Parathyroid adenoma (tissue), 2 donors: ENCODE measurements around the gene REEP6.
"Not testable (repeated sequence)": the region's sequence is repeated elsewhere in the genome, so short reads cannot be mapped to it uniquely, and the experiment has no call there.

Experiments used
- H2AFZ ChIP-seq: fragments of 300-600 bp; sonication (generic); one replicate; pipeline ENCODE4 v1.7.0; 2017; ENCODE audit warnings: antibody characterized with exemption, mild to moderate bottlenecking
- H3K27ac ChIP-seq: fragments of 300-600 bp; sonication (generic); one replicate; pipeline ENCODE4 v1.7.0; 2017
- H3K27me3 ChIP-seq: fragments of 300-600 bp; sonication (generic); one replicate; pipeline ENCODE4 v1.7.0; 2017; ENCODE audit warnings: low read length; ENCODE audit not compliant: control insufficient read depth, insufficient read depth
- H3K36me3 ChIP-seq: fragments of 300-600 bp; sonication (generic); one replicate; pipeline ENCODE4 v1.7.0; 2017; ENCODE audit warnings: low read length; ENCODE audit not compliant: control insufficient read depth, insufficient read depth
- H3K4me1 ChIP-seq: fragments of 300-600 bp; sonication (generic); one replicate; pipeline ENCODE4 v1.7.0; 2017; ENCODE audit warnings: control low read depth
- H3K4me2 ChIP-seq: fragments of 300-600 bp; sonication (generic); one replicate; pipeline ENCODE4 v1.7.0; 2017; ENCODE audit warnings: low read length
- H3K4me3 ChIP-seq: fragments of 300-600 bp; sonication (generic); one replicate; pipeline ENCODE4 v1.7.0; 2017; ENCODE audit warnings: low read depth, low read length
- H3K79me2 ChIP-seq: fragments of 300-600 bp; sonication (generic); one replicate; pipeline ENCODE4 v1.7.0; 2017; ENCODE audit warnings: control low read depth
- H3K9ac ChIP-seq: fragments of 300-600 bp; sonication (generic); one replicate; pipeline ENCODE4 v1.7.0; 2017; ENCODE audit warnings: mild to moderate bottlenecking
- H3K9me3 ChIP-seq: fragments of 300-600 bp; sonication (generic); one replicate; pipeline ENCODE4 v1.7.0; 2017; ENCODE audit warnings: low read length; ENCODE audit not compliant: control insufficient read depth
- CTCF ChIP-seq: fragments of 300-600 bp; sonication (generic); IDR thresholded peaks from one replicate; pipeline ENCODE4 v1.7.0; 2017; ENCODE audit warnings: antibody characterized with exemption, mild to moderate bottlenecking
- donor health status: primary hyperparathyroidism.

Gene REEP6

GRCh38 chr19:1516395-1516753, 25.4 kb downstream of the REEP6 start:
- H3K79me2 ChIP-seq, result no peaks in the 10 kb centered on the region
- H3K4me2 ChIP-seq, result no peak overlapping the region
- no peak overlapping the region for H3K9ac ChIP-seq
- H3K4me1 ChIP-seq, result no peaks in the 10 kb centered on the region
- no peak for TF ChIP-seq CTCF
- H3K27me3 ChIP-seq, result no peaks in the 10 kb centered on the region
- H3K27ac ChIP-seq, result no peak overlapping the region
- no peaks in the 10 kb centered on the region for H3K9me3 ChIP-seq
- H3K4me3 ChIP-seq, result no peak overlapping the region
- no peaks in the 10 kb centered on the region for H3K36me3 ChIP-seq
- H2AFZ ChIP-seq, result no peak overlapping the region

- H3K9ac ChIP-seq, result no peak overlapping the region
- H2AFZ ChIP-seq, result no peak overlapping the region
- H3K27me3 ChIP-seq, result no peaks in the 10 kb centered on the region
- H3K27ac ChIP-seq, result no peak overlapping the region
- H3K4me1 ChIP-seq, result no peaks in the 10 kb centered on the region
- no peaks in the 10 kb centered on the region for H3K36me3 ChIP-seq
- no peak overlapping the region for H3K4me2 ChIP-seq
- no peaks in the 10 kb centered on the region for H3K79me2 ChIP-seq
- H3K9me3 ChIP-seq, result no peaks in the 10 kb centered on the region
- no peak for TF ChIP-seq CTCF
- H3K4me3 ChIP-seq, result no peak overlapping the region
Observed at GRCh38 chr19:1518471-1518870, 27.5 kb downstream of the REEP6 start.

- H3K36me3 ChIP-seq, H3K9ac ChIP-seq, H3K27me3 ChIP-seq, H3K79me2 ChIP-seq, H3K4me1 ChIP-seq, H3K4me3 ChIP-seq, H3K27ac ChIP-seq, H3K9me3 ChIP-seq: not testable (repeated sequence)
- peak overlapping the region; percentile 68 for H3K4me2 ChIP-seq
- H2AFZ ChIP-seq, result peak overlapping the region; percentile 84
Observed at GRCh38 chr19:1519802-1520201, 28.8 kb downstream of the REEP6 start.

- H3K27ac ChIP-seq, result no peak overlapping the region
- H3K36me3 ChIP-seq, result no peaks in the 10 kb centered on the region
- peak overlapping the region; percentile 68 for H3K4me2 ChIP-seq
- no peaks in the 10 kb centered on the region for H3K9me3 ChIP-seq
- no peak for TF ChIP-seq CTCF
- no peaks in the 10 kb centered on the region for H3K4me1 ChIP-seq
- H3K79me2 ChIP-seq, result no peaks in the 10 kb centered on the region
- H2AFZ ChIP-seq, result peak overlapping the region; percentile 84
- no peak overlapping the region for H3K4me3 ChIP-seq
- no peak overlapping the region for H3K9ac ChIP-seq
- H3K27me3 ChIP-seq, result no peaks in the 10 kb centered on the region
Observed at GRCh38 chr19:1520203-1520780, 29.3 kb downstream of the REEP6 start.

- Histone ChIP-seq H3K36me3 (no peaks in the 10 kb centered on the region), H3K27ac (no peak overlapping the region), H3K79me2 (no peaks in the 10 kb centered on the region), H3K4me3 (no peak overlapping the region), H3K4me2 (no peak overlapping the region), H3K9ac (no peak overlapping the region), H2AFZ (no peak overlapping the region), H3K9me3 (no peaks in the 10 kb centered on the region), H3K4me1 (no peaks in the 10 kb centered on the region), H3K27me3 (no peaks in the 10 kb centered on the region)
- TF ChIP-seq CTCF, result no peak
Observed at GRCh38 chr19:1521636-1522035, 30.7 kb downstream of the REEP6 start.
